Stomach (tissue), 4 donors: ENCODE measurements around the gene DICER1.

ENCODE experiments used
- EP300 ChIP-seq: sonication (generic); formaldehyde crosslinking; IDR thresholded peaks from one replicate; pipeline ENCODE4 v1.6.1; 2017; ENCODE audit warnings: antibody characterized with exemption
- TF ChIP-seq, protein P1 (sequence below), 7 experiments: fragments of 450-650 bp in 4 of 7; fragments of 200-600 bp in 3 of 7; sonication (generic) in 3 of 7; IDR thresholded peaks; one replicate each; pipeline ENCODE4 v1.5.1; 2016 to 2019; ENCODE audit warnings: antibody characterized with exemption in 7 of 7, control low read depth in 2 of 7, mild to moderate bottlenecking in 1 of 7

DNA sequence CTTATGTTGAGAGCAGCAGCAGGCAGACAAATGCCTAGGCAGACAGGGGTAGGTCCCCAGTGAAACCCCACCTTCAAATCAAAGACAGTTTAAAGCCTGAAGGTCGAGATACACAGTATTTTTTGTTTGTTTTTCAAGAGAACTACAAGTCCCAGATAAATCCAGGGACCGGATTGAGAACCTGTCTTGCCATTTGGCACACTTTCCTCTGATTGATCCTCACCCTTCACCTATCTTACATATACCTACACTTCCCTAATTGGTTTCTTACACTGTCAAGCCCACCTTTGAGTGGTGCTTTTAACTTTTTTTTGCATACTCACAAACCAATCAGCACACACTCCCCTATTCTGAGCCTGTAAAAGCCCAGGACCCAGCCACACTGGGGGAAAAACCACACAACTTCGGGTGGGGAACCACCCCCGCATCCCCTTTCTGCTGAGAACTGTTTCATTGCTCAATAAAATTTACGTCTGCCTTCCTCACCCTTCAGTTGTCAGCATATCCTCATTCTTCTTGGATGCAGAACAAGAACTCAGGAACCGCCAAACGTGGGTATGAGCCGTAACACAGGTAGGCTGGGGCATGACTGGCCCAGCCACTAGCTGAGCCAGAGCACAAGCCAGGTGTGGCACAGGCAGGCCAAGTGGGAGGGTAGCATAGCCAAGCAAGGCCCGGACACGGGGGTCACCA is 11.1 kb downstream of the DICER1 start:
- no peak for TF ChIP-seq EP300
- TF ChIP-seq, protein P1, sequence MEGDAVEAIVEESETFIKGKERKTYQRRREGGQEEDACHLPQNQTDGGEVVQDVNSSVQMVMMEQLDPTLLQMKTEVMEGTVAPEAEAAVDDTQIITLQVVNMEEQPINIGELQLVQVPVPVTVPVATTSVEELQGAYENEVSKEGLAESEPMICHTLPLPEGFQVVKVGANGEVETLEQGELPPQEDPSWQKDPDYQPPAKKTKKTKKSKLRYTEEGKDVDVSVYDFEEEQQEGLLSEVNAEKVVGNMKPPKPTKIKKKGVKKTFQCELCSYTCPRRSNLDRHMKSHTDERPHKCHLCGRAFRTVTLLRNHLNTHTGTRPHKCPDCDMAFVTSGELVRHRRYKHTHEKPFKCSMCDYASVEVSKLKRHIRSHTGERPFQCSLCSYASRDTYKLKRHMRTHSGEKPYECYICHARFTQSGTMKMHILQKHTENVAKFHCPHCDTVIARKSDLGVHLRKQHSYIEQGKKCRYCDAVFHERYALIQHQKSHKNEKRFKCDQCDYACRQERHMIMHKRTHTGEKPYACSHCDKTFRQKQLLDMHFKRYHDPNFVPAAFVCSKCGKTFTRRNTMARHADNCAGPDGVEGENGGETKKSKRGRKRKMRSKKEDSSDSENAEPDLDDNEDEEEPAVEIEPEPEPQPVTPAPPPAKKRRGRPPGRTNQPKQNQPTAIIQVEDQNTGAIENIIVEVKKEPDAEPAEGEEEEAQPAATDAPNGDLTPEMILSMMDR (IDR thresholded peaks at IDR 0.05), result no peak
